ENCODE results near the gene SMAD7.

SMAD7 gene

DNA sequence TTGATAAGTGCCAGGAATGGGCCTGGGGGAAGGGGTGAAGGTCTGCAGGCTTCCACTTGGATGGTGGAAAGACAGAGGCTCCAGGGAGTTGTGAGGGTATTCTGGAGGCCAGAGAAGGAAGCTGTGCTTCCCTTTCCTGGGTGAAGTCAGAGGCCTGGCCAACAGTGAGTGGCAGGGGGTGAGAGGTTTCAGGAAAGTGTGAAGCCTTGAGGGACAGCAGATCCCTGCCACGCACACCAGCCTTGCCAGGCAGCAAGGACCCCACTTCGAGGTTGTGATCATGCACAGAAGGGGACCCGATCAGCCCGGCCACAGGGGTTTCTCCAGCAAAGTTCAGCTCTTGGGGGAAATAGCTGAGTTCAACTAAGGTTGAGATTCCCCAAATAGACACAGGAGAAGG is 66.5 kb downstream of the SMAD7 start:
- no peak for DNase-seq (ENCODE audit: extremely low read depth, insufficient read length)

GRCh38 chr18:48882379-48882778 is 68.4 kb downstream of the SMAD7 start:
- Histone ChIP-seq H3K27me3 (replicated peaks; ENCODE audit: control insufficient read depth, insufficient read depth, low read length) (no peaks in the 10 kb centered on the region), H3K4me3 (replicated peaks; ENCODE audit: low read depth, low read length) (no peak overlapping the region), H3K36me3 (ENCODE audit: control insufficient read depth, insufficient read depth, low read length) (no peaks in the 10 kb centered on the region)
- DNase-seq (ENCODE audit: extremely low read depth, insufficient read length), result no peak
- TF ChIP-seq, protein P1, sequence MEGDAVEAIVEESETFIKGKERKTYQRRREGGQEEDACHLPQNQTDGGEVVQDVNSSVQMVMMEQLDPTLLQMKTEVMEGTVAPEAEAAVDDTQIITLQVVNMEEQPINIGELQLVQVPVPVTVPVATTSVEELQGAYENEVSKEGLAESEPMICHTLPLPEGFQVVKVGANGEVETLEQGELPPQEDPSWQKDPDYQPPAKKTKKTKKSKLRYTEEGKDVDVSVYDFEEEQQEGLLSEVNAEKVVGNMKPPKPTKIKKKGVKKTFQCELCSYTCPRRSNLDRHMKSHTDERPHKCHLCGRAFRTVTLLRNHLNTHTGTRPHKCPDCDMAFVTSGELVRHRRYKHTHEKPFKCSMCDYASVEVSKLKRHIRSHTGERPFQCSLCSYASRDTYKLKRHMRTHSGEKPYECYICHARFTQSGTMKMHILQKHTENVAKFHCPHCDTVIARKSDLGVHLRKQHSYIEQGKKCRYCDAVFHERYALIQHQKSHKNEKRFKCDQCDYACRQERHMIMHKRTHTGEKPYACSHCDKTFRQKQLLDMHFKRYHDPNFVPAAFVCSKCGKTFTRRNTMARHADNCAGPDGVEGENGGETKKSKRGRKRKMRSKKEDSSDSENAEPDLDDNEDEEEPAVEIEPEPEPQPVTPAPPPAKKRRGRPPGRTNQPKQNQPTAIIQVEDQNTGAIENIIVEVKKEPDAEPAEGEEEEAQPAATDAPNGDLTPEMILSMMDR (IDR thresholded peaks at IDR 0.05; ENCODE audit: insufficient read depth, low read length, poor library complexity, severe bottlenecking), result no peak

More for the DNA sequence above, 66.5 kb downstream of the SMAD7 start:
- no peaks in the 10 kb centered on the region for H3K27me3 ChIP-seq (replicated peaks; ENCODE audit: control insufficient read depth, insufficient read depth, low read length)
- H3K36me3 ChIP-seq (ENCODE audit: control insufficient read depth, insufficient read depth, low read length), result no peaks in the 10 kb centered on the region
- TF ChIP-seq, protein P1 (IDR thresholded peaks at IDR 0.05; ENCODE audit: insufficient read depth, low read length, poor library complexity, severe bottlenecking), result no peak
- no peak overlapping the region for H3K4me3 ChIP-seq (replicated peaks; ENCODE audit: low read depth, low read length)

DNA sequence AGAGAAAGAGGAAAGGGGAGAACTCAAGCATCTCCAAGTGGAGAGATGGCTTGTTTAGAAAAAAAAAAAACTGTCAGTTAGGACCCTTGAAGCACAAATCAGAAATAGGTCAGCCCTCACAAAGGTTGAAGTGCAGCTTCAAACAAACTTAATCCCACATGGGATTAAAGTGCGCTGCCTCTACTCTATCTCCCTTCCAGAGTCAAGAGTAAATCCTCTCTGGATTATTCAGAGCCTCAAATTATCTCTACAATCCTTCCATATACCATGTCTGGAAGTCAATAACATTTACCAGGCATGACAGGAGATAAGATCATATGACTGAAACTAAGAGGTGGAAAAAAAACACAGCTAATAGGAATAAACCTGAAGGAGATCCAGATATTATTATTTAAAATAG is 69.8 kb downstream of the SMAD7 start:
- H3K36me3 ChIP-seq (ENCODE audit: control insufficient read depth, insufficient read depth, low read length), result no peaks in the 10 kb centered on the region
- TF ChIP-seq, protein P1 (IDR thresholded peaks at IDR 0.05; ENCODE audit: insufficient read depth, low read length, poor library complexity, severe bottlenecking), result no peak
- no peak for DNase-seq (ENCODE audit: extremely low read depth, insufficient read length)
- H3K4me3 ChIP-seq (replicated peaks; ENCODE audit: low read depth, low read length), result no peak overlapping the region
- no peaks in the 10 kb centered on the region for H3K27me3 ChIP-seq (replicated peaks; ENCODE audit: control insufficient read depth, insufficient read depth, low read length)

DNA sequence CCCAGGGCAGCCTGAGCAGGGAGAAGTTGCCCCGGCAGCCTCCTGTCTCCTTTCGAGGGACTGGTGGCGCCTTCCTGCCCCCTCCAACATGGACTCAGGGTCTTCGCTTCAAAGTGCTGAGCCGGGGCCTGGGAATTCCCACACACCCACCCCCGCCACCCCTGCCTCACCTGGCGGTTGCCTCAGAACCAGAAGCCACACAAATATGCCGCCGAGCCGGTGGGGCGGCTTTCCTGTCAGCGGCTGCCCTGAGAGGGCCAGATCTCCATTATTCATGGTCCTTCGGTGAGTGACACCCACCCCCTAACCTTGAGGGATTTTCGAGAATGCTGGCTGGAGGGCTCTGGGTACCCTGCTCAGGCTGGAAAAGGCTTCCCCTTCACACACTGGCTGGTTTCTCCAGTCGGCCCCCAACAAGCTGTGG is 71.7 kb downstream of the SMAD7 start:
- TF ChIP-seq, protein P1 (IDR thresholded peaks at IDR 0.05; ENCODE audit: insufficient read depth, low read length, poor library complexity, severe bottlenecking), result no peak
- H3K27me3 ChIP-seq (replicated peaks; ENCODE audit: control insufficient read depth, insufficient read depth, low read length), result no peaks in the 10 kb centered on the region
- no peak for DNase-seq (ENCODE audit: extremely low read depth, insufficient read length)
- no peaks in the 10 kb centered on the region for H3K36me3 ChIP-seq (ENCODE audit: control insufficient read depth, insufficient read depth, low read length)
- H3K4me3 ChIP-seq (replicated peaks; ENCODE audit: low read depth, low read length), result no peak overlapping the region

GRCh38 chr18:48878471-48878870 is 72.3 kb downstream of the SMAD7 start:
- no peak for DNase-seq (ENCODE audit: extremely low read depth, insufficient read length)
- Histone ChIP-seq H3K27me3 (replicated peaks; ENCODE audit: control insufficient read depth, insufficient read depth, low read length) (no peaks in the 10 kb centered on the region), H3K36me3 (ENCODE audit: control insufficient read depth, insufficient read depth, low read length) (no peaks in the 10 kb centered on the region), H3K4me3 (replicated peaks; ENCODE audit: low read depth, low read length) (no peak overlapping the region)
- TF ChIP-seq, protein P1 (IDR thresholded peaks at IDR 0.05; ENCODE audit: insufficient read depth, low read length, poor library complexity, severe bottlenecking), result no peak

- TF ChIP-seq, protein P1 (IDR thresholded peaks at IDR 0.05; ENCODE audit: insufficient read depth, low read length, poor library complexity, severe bottlenecking), result no peak
- DNase-seq (ENCODE audit: extremely low read depth, insufficient read length), result no peak
- H3K27me3 ChIP-seq (replicated peaks; ENCODE audit: control insufficient read depth, insufficient read depth, low read length), result no peaks in the 10 kb centered on the region
- H3K4me3 ChIP-seq (replicated peaks; ENCODE audit: low read depth, low read length), result no peak overlapping the region
- H3K36me3 ChIP-seq (ENCODE audit: control insufficient read depth, insufficient read depth, low read length), result no peaks in the 10 kb centered on the region
Measured at GRCh38 chr18:48877941-48878340, 72.8 kb downstream of the SMAD7 start.

Data from GM06990 (cell line).